Naive thymus-derived CD4-positive, alpha-beta T cell (primary cell): ENCODE measurements around the gene FEZF1. TPM values are rescaled to one million over a fixed set of nuclear protein-coding genes. Genes with fewer than 3 reads are reported as not detected.

Experiments used
- ATAC-seq: fragments of 150-1000 bp; cut with Tn5 transposase; 2 replicates; pipeline ENCODE4 v1.10.0; 2021; ENCODE audit warnings: mild to moderate bottlenecking, moderate library complexity
- CTCF ChIA-PET: fragments of 350-600 bp; sonication (Branson Sonifier 250); formaldehyde crosslinking; loops from one replicate; lab custom pipeline; 2021; ENCODE audit warnings: antibody characterized with exemption; lab: Charles Lee
- POLR2A ChIA-PET: fragments of 350-600 bp; sonication (Branson Sonifier 250); formaldehyde crosslinking; loops from one replicate; lab custom pipeline; 2021; ENCODE audit warnings: antibody characterized with exemption, inconsistent platforms; lab: Charles Lee
- DNase-seq, 9 donors: peaks; one replicate each; pipeline versions ENCODE4 v3.0.0 to v3.0.0-alpha.2; 2020 to 2022; ENCODE audit warnings: mixed read lengths in 1 of 9
- H3K27ac ChIP-seq: one replicate; pipeline ENCODE4 v1.7.0; 2013; ENCODE audit warnings: mild to moderate bottlenecking, low read depth, low read length, moderate library complexity
- H3K27me3 ChIP-seq, 2 donors: one replicate each; pipeline ENCODE4 v1.7.0; 2013; ENCODE audit warnings: low read length in 2 of 2, mild to moderate bottlenecking in 2 of 2, moderate library complexity in 2 of 2; ENCODE audit not compliant: control insufficient read depth in 2 of 2, insufficient read depth in 2 of 2
- H3K36me3 ChIP-seq, 3 experiments: 1 replicate in 2 of 3; 2 replicates in 1 of 3; pipeline ENCODE4 v1.7.0; 2013; ENCODE audit warnings: low read length in 3 of 3, mild to moderate bottlenecking in 3 of 3, moderate library complexity in 1 of 3; ENCODE audit not compliant: insufficient read depth in 3 of 3, control insufficient read depth in 2 of 3
- H3K4me1 ChIP-seq, 2 donors: one replicate each; pipeline ENCODE4 v1.7.0; 2013; ENCODE audit warnings: low read length in 2 of 2, mild to moderate bottlenecking in 2 of 2, moderate library complexity in 1 of 2; ENCODE audit not compliant: control insufficient read depth in 2 of 2, insufficient read depth in 2 of 2
- H3K4me3 ChIP-seq: 2 replicates; pipeline ENCODE4 v1.7.0; 2013; ENCODE audit warnings: mild to moderate bottlenecking, low read length
- H3K9me3 ChIP-seq, 3 experiments: 1 replicate in 2 of 3; 2 replicates in 1 of 3; pipeline ENCODE4 v1.7.0; 2013; ENCODE audit warnings: low read length in 3 of 3; ENCODE audit not compliant: control insufficient read depth in 2 of 3
- H3K27ac Mint-ChIP-seq, 9 donors: one replicate each; pipeline ENCODE4 v1.8.0; 2020 to 2022; ENCODE audit warnings: mixed read lengths in 9 of 9, mild to moderate bottlenecking in 8 of 9, moderate library complexity in 5 of 9, inconsistent platforms in 2 of 9
- H3K27me3 Mint-ChIP-seq, 5 donors: one replicate each; pipeline ENCODE4 v1.8.0; 2021 to 2022; ENCODE audit warnings: mixed read lengths in 5 of 5, mild to moderate bottlenecking in 1 of 5
- H3K36me3 Mint-ChIP-seq, 5 donors: one replicate each; pipeline ENCODE4 v1.8.0; 2020 to 2022; ENCODE audit warnings: mixed read lengths in 5 of 5, mild to moderate bottlenecking in 3 of 5, inconsistent platforms in 1 of 5
- H3K4me1 Mint-ChIP-seq, 7 donors: one replicate each; pipeline ENCODE4 v1.8.0; 2020 to 2022; ENCODE audit warnings: mixed read lengths in 7 of 7, mild to moderate bottlenecking in 3 of 7, inconsistent platforms in 1 of 7
- H3K4me3 Mint-ChIP-seq, 10 donors: one replicate each; pipeline ENCODE4 v1.8.0; 2020 to 2022; ENCODE audit warnings: mild to moderate bottlenecking in 10 of 10, mixed read lengths in 10 of 10, moderate library complexity in 6 of 10, inconsistent platforms in 2 of 10
- H3K9me3 Mint-ChIP-seq, 11 donors: one replicate each; pipeline ENCODE4 v1.8.0; 2020 to 2022; ENCODE audit warnings: mixed read lengths in 11 of 11, mild to moderate bottlenecking in 4 of 11, inconsistent platforms in 1 of 11, moderate library complexity in 1 of 11
- intact Hi-C, 2 donors: fragments of 100-400 bp; cut with micrococcal nuclease; formaldehyde crosslinking; loops; one replicate each; pipeline ENCODE4 v1.15.1; 2023
- polyA plus RNA-seq, 2 donors: library from polyadenylated mRNA; unstranded; fragments of 300-500 nt; fragmentation: Illumina TruSeq; gene quantifications; one replicate each; pipeline ENCODE4 v1.2.3, GENCODE V29; 2021
- total RNA-seq, 6 experiments: library from RNA in 5 of 6; stranded (reverse) in 5 of 6; gene quantifications; 1 replicate in 5 of 6; 2 replicates in 1 of 6; pipeline ENCODE4 v1.2.3 and lab custom pipeline; 2021 to 2026

Gene FEZF1
- total and polyA plus RNA-seq, 7 experiments from 2014 or later, result not detected

DNA sequence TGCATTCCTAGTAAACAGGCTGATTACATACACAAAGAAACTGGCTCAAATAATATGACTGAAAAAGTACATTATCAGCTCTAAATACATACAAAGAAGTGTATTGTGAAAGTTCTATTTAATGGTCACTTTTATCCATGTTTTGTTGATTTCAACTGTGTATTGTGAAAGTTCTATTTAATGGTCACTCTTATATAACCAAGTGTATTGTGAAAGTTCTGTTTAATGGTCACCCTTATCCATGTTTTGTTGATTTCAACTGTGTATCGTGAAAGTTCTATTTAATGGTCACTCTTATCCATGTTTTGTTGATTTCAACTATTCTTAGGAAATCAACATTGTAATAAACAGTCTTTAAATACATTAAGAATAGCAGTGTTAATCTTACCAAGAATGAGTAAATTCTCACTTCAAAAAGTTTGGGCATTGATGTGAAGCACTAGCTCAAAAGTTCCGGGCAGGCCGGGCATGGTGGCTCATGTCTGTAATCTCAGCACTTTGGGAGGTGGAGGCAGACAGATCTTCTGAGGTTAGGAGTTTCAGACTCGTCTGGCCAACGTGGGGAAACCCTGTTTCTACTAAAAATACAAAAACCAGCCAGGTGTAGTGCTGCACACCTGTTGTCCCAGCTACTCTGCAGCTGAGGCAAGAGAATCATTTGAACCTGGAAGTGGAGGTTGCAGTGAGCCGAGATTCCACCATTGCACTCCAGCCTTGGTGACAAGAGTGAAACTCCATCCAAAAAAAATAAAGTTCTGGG lies 34.8 kb upstream of the FEZF1 start:
- Histone ChIP-seq H3K4me1 (no peaks in the 10 kb centered on the region), H3K9me3 (no peaks in the 10 kb centered on the region), H3K36me3 (no peaks in the 10 kb centered on the region), H3K27me3 (no peaks in the 10 kb centered on the region), H3K4me3 (no peak overlapping the region), H3K27ac (no peak overlapping the region)
- no peak overlapping the region for H3K4me3 Mint-ChIP-seq
- no peak for ATAC-seq
- ChIA-PET POLR2A (no interaction called here), CTCF (no interaction called here)
- H3K4me1 Mint-ChIP-seq, result no peaks in the 10 kb centered on the region
- H3K9me3 Mint-ChIP-seq, result peaks cover 0 to 4% (median 0%) of the 10 kb centered on the region in 11 donors
- H3K27ac Mint-ChIP-seq, result no peak overlapping the region
- H3K27me3 Mint-ChIP-seq, result no peaks in the 10 kb centered on the region
- DNase-seq, result no peak
- intact Hi-C loops, result no loop called here
- H3K36me3 Mint-ChIP-seq, result no peaks in the 10 kb centered on the region

GRCh38 chr7:122337011-122337410 lies 32.5 kb upstream of the FEZF1 start:
- POLR2A ChIA-PET, result no interaction called here
- H3K9me3 ChIP-seq, result no peaks in the 10 kb centered on the region

DNA sequence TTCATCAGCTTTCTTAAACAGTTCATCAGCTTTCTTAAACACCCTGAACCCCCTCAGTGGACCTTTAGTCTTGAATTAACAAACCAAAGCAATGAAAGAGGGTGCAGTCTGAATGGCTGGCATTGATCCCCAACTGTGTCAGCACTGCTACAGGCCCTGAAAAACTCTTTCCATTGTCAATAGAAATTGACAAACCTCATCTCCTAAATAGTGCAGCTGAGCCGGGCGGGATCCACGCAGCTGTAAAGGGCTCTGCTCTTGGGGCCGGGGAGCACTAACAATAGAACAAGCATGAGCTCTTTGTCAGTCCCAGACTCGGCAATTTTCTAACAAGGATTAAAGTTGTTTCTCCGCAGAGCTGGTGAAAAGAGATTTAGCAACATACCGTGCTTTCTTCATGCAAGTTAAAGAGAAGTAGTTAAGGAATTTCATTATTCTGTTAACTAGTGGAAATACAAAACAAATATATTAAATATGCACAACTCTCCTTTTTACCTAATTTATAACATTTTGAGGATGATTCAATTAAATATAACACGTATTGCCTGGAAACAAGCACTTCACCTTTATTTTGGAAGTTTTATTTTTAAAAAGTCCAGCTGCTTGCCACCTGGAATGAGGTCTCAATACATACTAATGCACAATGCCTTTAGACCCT lies 24.7 kb upstream of the FEZF1 start:
- H3K9me3 ChIP-seq, result no peaks in the 10 kb centered on the region
- H3K27ac Mint-ChIP-seq, result no peak overlapping the region
- no peak overlapping the region for H3K4me3 Mint-ChIP-seq
- H3K36me3 Mint-ChIP-seq, result no peaks in the 10 kb centered on the region
- POLR2A ChIA-PET, result no interaction called here
- peaks cover 0 to 6% (median 0%) of the 10 kb centered on the region in 11 donors for H3K9me3 Mint-ChIP-seq
- H3K27me3 Mint-ChIP-seq, result peaks cover 0 to 3% (median 0%) of the 10 kb centered on the region in 5 donors
- DNase-seq, result no peak
- intact Hi-C loops, result no loop called here
- ATAC-seq, result no peak
- no peaks in the 10 kb centered on the region for H3K4me1 ChIP-seq
- CTCF ChIA-PET, result no interaction called here
- no peaks in the 10 kb centered on the region for H3K4me1 Mint-ChIP-seq
- no peak overlapping the region for H3K4me3 ChIP-seq
- no peaks in the 10 kb centered on the region for H3K36me3 ChIP-seq
- H3K27ac ChIP-seq, result no peak overlapping the region
- no peaks in the 10 kb centered on the region for H3K27me3 ChIP-seq

More at GRCh38 chr7:122337011-122337410, 32.5 kb upstream of the FEZF1 start:
- H3K27me3 ChIP-seq, result no peaks in the 10 kb centered on the region
- no peaks in the 10 kb centered on the region for H3K4me1 Mint-ChIP-seq
- no peak overlapping the region for H3K4me3 Mint-ChIP-seq
- CTCF ChIA-PET, result no interaction called here
- intact Hi-C loops, result no loop called here
- H3K27ac ChIP-seq, result no peak overlapping the region
- H3K9me3 Mint-ChIP-seq, result peaks cover 0 to 4% (median 0%) of the 10 kb centered on the region in 11 donors
- no peak for ATAC-seq
- no peaks in the 10 kb centered on the region for H3K27me3 Mint-ChIP-seq
- H3K36me3 Mint-ChIP-seq, result no peaks in the 10 kb centered on the region
- no peaks in the 10 kb centered on the region for H3K4me1 ChIP-seq
- no peak for DNase-seq
- no peak overlapping the region for H3K27ac Mint-ChIP-seq
- no peaks in the 10 kb centered on the region for H3K36me3 ChIP-seq
- no peak overlapping the region for H3K4me3 ChIP-seq

GRCh38 chr7:122327969-122328368 lies 23.4 kb upstream of the FEZF1 start:
- Histone ChIP-seq H3K4me1 (no peaks in the 10 kb centered on the region), H3K9me3 (no peaks in the 10 kb centered on the region), H3K36me3 (no peaks in the 10 kb centered on the region), H3K27me3 (no peaks in the 10 kb centered on the region), H3K4me3 (no peak overlapping the region), H3K27ac (no peak overlapping the region)
- no peaks in the 10 kb centered on the region for H3K36me3 Mint-ChIP-seq
- DNase-seq (no peak), ATAC-seq (no peak)
- H3K4me1 Mint-ChIP-seq, result no peaks in the 10 kb centered on the region
- intact Hi-C loops, result no loop called here
- H3K27me3 Mint-ChIP-seq, result peaks cover 0 to 3% (median 0%) of the 10 kb centered on the region in 5 donors
- H3K4me3 Mint-ChIP-seq, result no peak overlapping the region
- H3K27ac Mint-ChIP-seq, result no peak overlapping the region
- H3K9me3 Mint-ChIP-seq, result peaks cover 0 to 2% (median 0%) of the 10 kb centered on the region in 11 donors
- ChIA-PET POLR2A (no interaction called here), CTCF (interaction anchor here (0.8 kb wide), 1 partner anchor 235 kb away, joined by 7 read pairs; no protein-coding TSS in a partner anchor)

DNA sequence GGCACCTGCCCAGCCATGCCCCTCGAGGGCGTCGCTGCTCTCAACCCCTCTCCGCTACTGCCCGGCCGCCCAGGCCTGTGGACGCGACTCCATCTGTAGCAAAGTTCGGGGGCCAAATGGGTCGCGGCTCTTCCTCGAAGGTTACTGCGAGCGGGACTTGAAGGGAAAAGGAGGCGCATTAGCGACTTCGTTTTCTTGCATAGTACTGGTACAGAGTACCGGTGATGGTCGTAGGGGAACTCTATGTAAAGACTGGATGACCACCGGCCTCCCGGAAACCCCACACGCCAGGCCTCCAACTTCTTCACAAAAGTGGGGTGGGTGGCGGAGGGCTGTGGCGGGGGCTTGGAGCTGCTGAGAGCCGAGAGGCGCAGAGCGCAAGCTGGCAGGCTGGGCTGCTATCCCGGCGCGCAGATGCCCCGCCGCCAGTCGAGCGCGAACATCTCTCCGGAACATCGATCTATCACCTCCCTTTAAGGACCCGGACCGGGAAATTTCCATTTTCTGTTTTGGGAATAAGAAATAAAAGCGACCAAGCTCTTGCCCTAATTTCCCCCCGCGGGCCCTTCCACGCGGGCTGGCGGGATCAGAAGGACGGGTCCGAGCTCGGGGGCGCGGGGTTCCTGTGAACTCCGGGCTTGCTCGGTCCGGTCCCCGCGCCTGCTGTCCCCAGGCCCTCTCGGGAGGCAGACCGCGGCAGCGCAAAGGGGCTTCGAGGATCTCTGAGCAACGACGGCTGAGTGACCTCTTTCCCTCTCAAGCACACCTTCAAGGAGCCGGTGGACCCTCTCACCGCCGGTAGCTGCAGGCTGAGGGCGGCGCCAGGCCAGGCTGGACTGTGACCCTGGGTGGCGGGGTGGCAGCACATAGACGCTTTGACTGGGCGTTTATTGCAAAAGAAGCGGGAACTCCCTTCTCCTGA lies 12.2 kb upstream of the FEZF1 start:
- no peaks in the 10 kb centered on the region for H3K4me1 ChIP-seq
- no peak for DNase-seq
- no peak overlapping the region for H3K4me3 Mint-ChIP-seq
- peaks cover 60 to 67% (median 63%) of the 10 kb centered on the region in 5 donors for H3K27me3 Mint-ChIP-seq
- H3K4me3 ChIP-seq, result no peak overlapping the region
- H3K36me3 ChIP-seq, result no peaks in the 10 kb centered on the region
- H3K27me3 ChIP-seq, result no peaks in the 10 kb centered on the region
- H3K27ac ChIP-seq, result no peak overlapping the region
- ChIA-PET POLR2A (no interaction called here), CTCF (no interaction called here)
- no peaks in the 10 kb centered on the region for H3K4me1 Mint-ChIP-seq
- intact Hi-C loops, result loop anchor here in 1 of 2 donors (2.0 kb wide), 1 partner anchor 16 kb away; no protein-coding TSS in a partner anchor
- H3K27ac Mint-ChIP-seq, result no peak overlapping the region
- H3K36me3 Mint-ChIP-seq, result peaks cover 0 to 14% (median 0%) of the 10 kb centered on the region in 5 donors
- no peak for ATAC-seq
- peaks cover 0 to 13% (median 6%) of the 10 kb centered on the region in 11 donors for H3K9me3 Mint-ChIP-seq
- H3K9me3 ChIP-seq, result no peaks in the 10 kb centered on the region
